ENCODE measurements around the gene GCNT1.

Gene GCNT1

GRCh38 chr9:76441551-76442322 lies 17.2 kb upstream of the GCNT1 start:
- H3K4me3 ChIP-seq (ENCODE audit: low read depth, low read length) = no peak overlapping the region

GRCh38 chr9:76443887-76444286 lies 15.1 kb upstream of the GCNT1 start:
- TF ChIP-seq CTCF (IDR thresholded peaks at IDR 0.05; ENCODE audit: low read depth, low read length) (no peak), MYC (IDR thresholded peaks at IDR 0.05; ENCODE audit: low read depth, low read length) (no peak), POLR2A (IDR thresholded peaks at IDR 0.05; ENCODE audit: extremely low read depth, insufficient read length) (no peak), MAX (IDR thresholded peaks at IDR 0.05; ENCODE audit: low read depth, low read length) (no peak)
- no peak overlapping the region for H3K4me3 ChIP-seq (ENCODE audit: low read depth, low read length)
- DNase-seq (ENCODE audit: low read depth) = no peak

More at GRCh38 chr9:76441551-76442322, 17.2 kb upstream of the GCNT1 start:
- no peak for DNase-seq (ENCODE audit: low read depth)
- no peak for TF ChIP-seq MYC (IDR thresholded peaks at IDR 0.05; ENCODE audit: low read depth, low read length)
- TF ChIP-seq CTCF (IDR thresholded peaks at IDR 0.05; ENCODE audit: low read depth, low read length) = no peak
- no peak for TF ChIP-seq MAX (IDR thresholded peaks at IDR 0.05; ENCODE audit: low read depth, low read length)
- TF ChIP-seq POLR2A (IDR thresholded peaks at IDR 0.05; ENCODE audit: extremely low read depth, insufficient read length) = no peak

GRCh38 chr9:76444322-76444929 lies 14.6 kb upstream of the GCNT1 start:
- DNase-seq (ENCODE audit: low read depth) = no peak
- TF ChIP-seq MYC (IDR thresholded peaks at IDR 0.05; ENCODE audit: low read depth, low read length) (no peak), CTCF (IDR thresholded peaks at IDR 0.05; ENCODE audit: low read depth, low read length) (no peak), POLR2A (IDR thresholded peaks at IDR 0.05; ENCODE audit: extremely low read depth, insufficient read length) (no peak), MAX (IDR thresholded peaks at IDR 0.05; ENCODE audit: low read depth, low read length) (no peak)
- H3K4me3 ChIP-seq (ENCODE audit: low read depth, low read length) = no peak overlapping the region

- no peak for DNase-seq (ENCODE audit: low read depth)
- no peak overlapping the region for H3K4me3 ChIP-seq (ENCODE audit: low read depth, low read length)
- TF ChIP-seq POLR2A (IDR thresholded peaks at IDR 0.05; ENCODE audit: extremely low read depth, insufficient read length) (no peak), CTCF (IDR thresholded peaks at IDR 0.05; ENCODE audit: low read depth, low read length) (no peak), MAX (IDR thresholded peaks at IDR 0.05; ENCODE audit: low read depth, low read length) (no peak), MYC (IDR thresholded peaks at IDR 0.05; ENCODE audit: low read depth, low read length) (no peak)
These were observed 13.0 kb upstream of the GCNT1 start for GRCh38 chr9:76445976-76446375.

GRCh38 chr9:76448501-76448900 lies 10.5 kb upstream of the GCNT1 start:
- no peak overlapping the region for H3K4me3 ChIP-seq (ENCODE audit: low read depth, low read length)
- TF ChIP-seq POLR2A (IDR thresholded peaks at IDR 0.05; ENCODE audit: extremely low read depth, insufficient read length) = no peak
- TF ChIP-seq MYC (IDR thresholded peaks at IDR 0.05; ENCODE audit: low read depth, low read length) = no peak
- no peak for TF ChIP-seq CTCF (IDR thresholded peaks at IDR 0.05; ENCODE audit: low read depth, low read length)
- TF ChIP-seq MAX (IDR thresholded peaks at IDR 0.05; ENCODE audit: low read depth, low read length) = no peak
- no peak for DNase-seq (ENCODE audit: low read depth)

Measured in NB4 (cell line).